ENCODE data around the gene KIF3A. TPM values are rescaled to one million over a fixed set of nuclear protein-coding genes. Genes with fewer than 3 reads are reported as not detected.

KIF3A gene
- total RNA-seq, 1 donor from 2014 or later, result 25.4 TPM

GRCh38 chr5:132667761-132668705 lies 69.3 kb downstream of the KIF3A start:
- H2AFZ ChIP-seq (ENCODE audit: low read depth, low read length), result no peak overlapping the region
- Mint-ChIP-seq H3K4me3 (ENCODE audit: unreplicated experiment) (no peak overlapping the region), H3K27me3 (ENCODE audit: low read depth, unreplicated experiment) (peaks cover 5% of the 10 kb centered on the region)

GRCh38 chr5:132667309-132667708 lies 70.0 kb downstream of the KIF3A start:
- DNase-seq (ENCODE audit: low read depth) (no peak), FAIRE-seq (no peak)
- no peaks in the 10 kb centered on the region for H3K36me3 Mint-ChIP-seq (ENCODE audit: low read depth, unreplicated experiment)
- H3K4me3 ChIP-seq (ENCODE audit: insufficient read depth, low read depth, low read length), result no peak overlapping the region
- H2AFZ ChIP-seq (ENCODE audit: low read depth, low read length), result no peak overlapping the region
- no peaks in the 10 kb centered on the region for H3K4me1 ChIP-seq (ENCODE audit: insufficient read depth, low read length)
- H3K4me2 ChIP-seq (ENCODE audit: low read length), result no peak overlapping the region
- no peak overlapping the region for H3K4me3 Mint-ChIP-seq (ENCODE audit: unreplicated experiment)
- no peaks in the 10 kb centered on the region for H4K20me1 ChIP-seq (ENCODE audit: insufficient read depth, low read length)
- no peaks in the 10 kb centered on the region for H3K79me2 ChIP-seq (ENCODE audit: insufficient read depth, low read length)
- TF ChIP-seq CTCF (IDR thresholded peaks at IDR 0.05; ENCODE audit: insufficient read depth, low read depth, low read length) (no peak), EZH2 (IDR thresholded peaks at IDR 0.05; ENCODE audit: insufficient read depth, low read length) (no peak)
- peaks cover 5% of the 10 kb centered on the region for H3K9me3 Mint-ChIP-seq (ENCODE audit: unreplicated experiment)
- H3K27ac ChIP-seq (ENCODE audit: low read depth, low read length), result no peak overlapping the region
- no peaks in the 10 kb centered on the region for H3K36me3 ChIP-seq (ENCODE audit: insufficient read depth, low read length)
- H3K27me3 ChIP-seq (ENCODE audit: insufficient read depth, low read length), result no peaks in the 10 kb centered on the region
- peaks cover 5% of the 10 kb centered on the region for H3K27me3 Mint-ChIP-seq (ENCODE audit: low read depth, unreplicated experiment)
- peaks cover 24% of the 10 kb centered on the region for H3K4me1 Mint-ChIP-seq (ENCODE audit: low read depth, unreplicated experiment)
- H3K27ac Mint-ChIP-seq (ENCODE audit: unreplicated experiment), result no peak overlapping the region
- H3K9ac ChIP-seq (ENCODE audit: low read length), result no peak overlapping the region
- H3K9me3 ChIP-seq (ENCODE audit: insufficient read depth, low read depth, low read length), result no peaks in the 10 kb centered on the region

More at GRCh38 chr5:132667761-132668705, 69.3 kb downstream of the KIF3A start:
- Histone ChIP-seq H3K9me3 (ENCODE audit: insufficient read depth, low read depth, low read length) (no peaks in the 10 kb centered on the region), H3K9ac (ENCODE audit: low read length) (no peak overlapping the region), H3K27me3 (ENCODE audit: insufficient read depth, low read length) (no peaks in the 10 kb centered on the region), H3K79me2 (ENCODE audit: insufficient read depth, low read length) (no peaks in the 10 kb centered on the region), H4K20me1 (ENCODE audit: insufficient read depth, low read length) (no peaks in the 10 kb centered on the region), H3K4me1 (ENCODE audit: insufficient read depth, low read length) (no peaks in the 10 kb centered on the region), H3K36me3 (ENCODE audit: insufficient read depth, low read length) (no peaks in the 10 kb centered on the region), H3K4me3 (ENCODE audit: insufficient read depth, low read depth, low read length) (no peak overlapping the region), H3K27ac (ENCODE audit: low read depth, low read length) (no peak overlapping the region), H3K4me2 (ENCODE audit: low read length) (no peak overlapping the region)
- TF ChIP-seq CTCF (IDR thresholded peaks at IDR 0.05; ENCODE audit: insufficient read depth, low read depth, low read length), result no peak
- H3K4me1 Mint-ChIP-seq (ENCODE audit: low read depth, unreplicated experiment), result peaks cover 20% of the 10 kb centered on the region
- FAIRE-seq, result no peak
- H3K9me3 Mint-ChIP-seq (ENCODE audit: unreplicated experiment), result peaks cover 5% of the 10 kb centered on the region
- H3K27ac Mint-ChIP-seq (ENCODE audit: unreplicated experiment), result peak overlapping the region; percentile 34
- no peak for DNase-seq (ENCODE audit: low read depth)
- no peaks in the 10 kb centered on the region for H3K36me3 Mint-ChIP-seq (ENCODE audit: low read depth, unreplicated experiment)

All from astrocyte (in vitro differentiated cells and primary cell).